ENCODE measurements around the gene ARHGEF33.

GRCh38 chr2:38850045-38850444, 39.6 kb upstream of the ARHGEF33 start:
- TF ChIP-seq POLR2A (IDR thresholded peaks at IDR 0.05; ENCODE audit: control extremely low read depth in 1 of 2, low read depth in 2 of 2, low read length in 2 of 2) = no peak
- TF ChIP-seq CTCF (IDR thresholded peaks at IDR 0.05; ENCODE audit: control extremely low read depth in 1 of 3, insufficient read depth in 1 of 3, low read depth in 1 of 3, low read length in 3 of 3) = no peak
- TF ChIP-seq CBX5 (IDR thresholded peaks at IDR 0.05; ENCODE audit: low read depth, low read length) = no peak
- no peak for TF ChIP-seq TCF12 (IDR thresholded peaks at IDR 0.05; ENCODE audit: low read depth, low read length)
- no peak for TF ChIP-seq TEAD4 (IDR thresholded peaks at IDR 0.05; ENCODE audit: low read depth, low read length)
